ENCODE measurements around the gene DENND1A.
"Not testable (repeated sequence)": the region's sequence is repeated elsewhere in the genome, so short reads cannot be mapped to it uniquely, and the experiment has no call there.

Gene DENND1A

DNA sequence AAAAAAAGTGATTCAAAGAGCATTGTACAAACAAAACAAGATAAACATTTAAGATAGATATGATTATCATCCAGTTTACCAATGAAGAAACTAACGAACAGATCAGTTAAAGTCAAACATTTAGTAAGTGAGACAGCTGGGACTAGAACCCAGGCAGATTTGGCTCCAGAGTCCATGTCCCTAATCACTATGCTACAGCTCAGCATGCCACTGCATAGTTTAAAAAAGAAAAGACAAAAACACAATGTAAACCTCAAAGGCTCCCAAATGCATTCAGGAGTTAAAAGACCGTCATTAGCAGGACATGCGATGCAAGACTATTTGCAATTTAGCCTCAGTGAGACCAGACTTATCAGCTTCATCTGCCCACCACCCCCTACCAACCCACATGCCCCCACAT, 36.8 kb downstream of the DENND1A start:
- TF ChIP-seq, protein P1, sequence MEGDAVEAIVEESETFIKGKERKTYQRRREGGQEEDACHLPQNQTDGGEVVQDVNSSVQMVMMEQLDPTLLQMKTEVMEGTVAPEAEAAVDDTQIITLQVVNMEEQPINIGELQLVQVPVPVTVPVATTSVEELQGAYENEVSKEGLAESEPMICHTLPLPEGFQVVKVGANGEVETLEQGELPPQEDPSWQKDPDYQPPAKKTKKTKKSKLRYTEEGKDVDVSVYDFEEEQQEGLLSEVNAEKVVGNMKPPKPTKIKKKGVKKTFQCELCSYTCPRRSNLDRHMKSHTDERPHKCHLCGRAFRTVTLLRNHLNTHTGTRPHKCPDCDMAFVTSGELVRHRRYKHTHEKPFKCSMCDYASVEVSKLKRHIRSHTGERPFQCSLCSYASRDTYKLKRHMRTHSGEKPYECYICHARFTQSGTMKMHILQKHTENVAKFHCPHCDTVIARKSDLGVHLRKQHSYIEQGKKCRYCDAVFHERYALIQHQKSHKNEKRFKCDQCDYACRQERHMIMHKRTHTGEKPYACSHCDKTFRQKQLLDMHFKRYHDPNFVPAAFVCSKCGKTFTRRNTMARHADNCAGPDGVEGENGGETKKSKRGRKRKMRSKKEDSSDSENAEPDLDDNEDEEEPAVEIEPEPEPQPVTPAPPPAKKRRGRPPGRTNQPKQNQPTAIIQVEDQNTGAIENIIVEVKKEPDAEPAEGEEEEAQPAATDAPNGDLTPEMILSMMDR (IDR thresholded peaks at IDR 0.05): no peak
- Histone ChIP-seq H3K27ac (no peak overlapping the region), H3K9me3 (no peaks in the 10 kb centered on the region), H3K4me3 (no peak overlapping the region), H3K27me3 (no peaks in the 10 kb centered on the region), H3K36me3 (no peaks in the 10 kb centered on the region), H3K4me1 (no peaks in the 10 kb centered on the region)
- intact Hi-C loops (cut with DNase I; ENCODE audit: low total_unique reads): no loop called here
- DNase-seq: no peak

DNA sequence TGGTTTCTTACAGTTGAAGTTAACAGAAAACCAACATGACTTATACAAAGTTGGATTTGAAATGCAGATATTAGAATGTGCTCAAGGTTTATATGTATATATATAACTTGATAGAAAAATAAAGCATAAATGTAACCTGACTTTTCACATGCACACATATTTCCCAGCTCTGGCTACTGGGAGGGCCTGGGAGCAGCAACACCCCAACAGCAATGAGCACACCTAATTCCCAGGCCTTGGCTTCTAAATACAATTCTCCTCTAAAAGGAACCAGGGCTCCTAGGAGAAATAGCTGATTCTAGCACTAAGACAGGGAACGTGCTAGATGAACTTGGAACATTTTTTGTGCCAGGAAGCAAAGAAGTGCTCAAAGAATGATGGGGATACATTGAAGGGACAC, 42.1 kb downstream of the DENND1A start:
- no peaks in the 10 kb centered on the region for H3K27me3 ChIP-seq
- H3K9me3 ChIP-seq: no peaks in the 10 kb centered on the region
- TF ChIP-seq, protein P1 (IDR thresholded peaks at IDR 0.05): no peak
- H3K4me3 ChIP-seq: no peak overlapping the region
- H3K27ac ChIP-seq: no peak overlapping the region
- intact Hi-C loops (cut with DNase I; ENCODE audit: low total_unique reads): no loop called here
- DNase-seq: no peak
- H3K4me1 ChIP-seq: no peaks in the 10 kb centered on the region
- no peaks in the 10 kb centered on the region for H3K36me3 ChIP-seq

DNA sequence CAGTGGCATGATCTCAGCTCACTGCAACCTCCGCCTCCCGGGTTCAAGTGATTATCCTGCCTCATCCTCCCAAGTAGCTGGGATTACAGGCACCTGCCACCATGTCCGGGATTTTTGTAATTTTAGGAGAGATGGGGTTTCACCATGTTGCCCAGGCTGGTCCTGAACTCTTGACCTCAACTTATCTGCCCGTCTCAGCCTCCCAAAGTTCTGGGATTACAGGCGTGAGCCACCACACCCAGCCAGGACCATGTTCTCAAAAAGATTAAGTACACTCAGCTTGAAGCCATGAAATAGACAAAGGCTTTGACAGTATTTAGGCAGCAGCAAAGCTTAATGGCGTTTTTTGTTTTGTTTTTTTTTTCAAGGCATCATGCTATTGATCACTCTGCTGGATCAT, 44.1 kb downstream of the DENND1A start:
- H3K9me3 ChIP-seq: not testable (repeated sequence)

DNA sequence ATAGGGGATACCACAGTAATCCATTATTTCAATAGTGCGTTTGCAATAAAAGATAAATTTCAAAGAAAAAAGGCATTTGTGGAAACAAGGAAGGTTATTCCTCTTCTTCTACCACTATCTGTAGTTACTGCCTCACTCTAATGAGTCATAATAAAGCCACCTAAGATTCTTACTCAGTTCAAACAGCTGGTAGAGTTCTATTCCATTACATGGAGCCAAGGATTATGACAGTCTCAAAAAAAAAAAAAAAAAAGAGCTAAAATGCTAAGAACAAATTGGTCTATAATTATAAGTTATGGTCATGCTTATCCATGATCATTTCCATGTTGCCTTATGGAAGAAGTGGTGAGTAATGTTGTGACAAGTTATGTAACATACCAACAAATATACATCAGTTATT, 46.3 kb downstream of the DENND1A start:
- no peak for DNase-seq
- TF ChIP-seq, protein P1 (IDR thresholded peaks at IDR 0.05): no peak
- no peaks in the 10 kb centered on the region for H3K36me3 ChIP-seq
- H3K9me3 ChIP-seq: no peaks in the 10 kb centered on the region
- H3K27me3 ChIP-seq: no peaks in the 10 kb centered on the region
- intact Hi-C loops (cut with DNase I; ENCODE audit: low total_unique reads): no loop called here
- no peak overlapping the region for H3K4me3 ChIP-seq
- H3K27ac ChIP-seq: no peak overlapping the region
- H3K4me1 ChIP-seq: no peaks in the 10 kb centered on the region

More for the DNA sequence above, 44.1 kb downstream of the DENND1A start:
- H3K4me1 ChIP-seq; H3K27me3 ChIP-seq; DNase-seq; intact Hi-C loops (cut with DNase I; ENCODE audit: low total_unique reads); H3K36me3 ChIP-seq; H3K27ac ChIP-seq; H3K4me3 ChIP-seq: not testable (repeated sequence)

DNA sequence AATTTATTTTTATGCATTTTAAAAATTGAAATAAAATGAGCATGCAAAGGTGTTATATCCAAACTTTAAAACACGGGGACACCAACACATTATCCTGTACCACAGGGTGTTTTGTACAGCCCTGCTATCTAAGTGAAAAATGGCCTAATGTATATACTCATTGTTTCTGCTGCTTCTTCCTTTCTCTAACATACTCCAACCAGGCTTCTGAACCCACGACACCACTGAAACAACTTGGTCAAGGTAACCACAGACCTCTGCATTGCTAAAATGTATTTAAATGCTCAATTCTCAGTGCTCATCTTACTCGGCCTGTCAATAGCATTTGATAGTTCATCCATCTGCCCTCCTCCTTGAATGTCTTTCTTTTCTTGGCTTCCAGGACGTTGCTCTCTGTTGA, 48.3 kb downstream of the DENND1A start:
- TF ChIP-seq, protein P1 (IDR thresholded peaks at IDR 0.05): no peak
- no peaks in the 10 kb centered on the region for H3K27me3 ChIP-seq
- no peaks in the 10 kb centered on the region for H3K4me1 ChIP-seq
- intact Hi-C loops (cut with DNase I; ENCODE audit: low total_unique reads): no loop called here
- no peak overlapping the region for H3K4me3 ChIP-seq
- no peak for DNase-seq
- H3K9me3 ChIP-seq: no peaks in the 10 kb centered on the region
- H3K36me3 ChIP-seq: peaks cover 12 to 19% (median 14%) of the 10 kb centered on the region in 3 donors
- no peak overlapping the region for H3K27ac ChIP-seq

DNA sequence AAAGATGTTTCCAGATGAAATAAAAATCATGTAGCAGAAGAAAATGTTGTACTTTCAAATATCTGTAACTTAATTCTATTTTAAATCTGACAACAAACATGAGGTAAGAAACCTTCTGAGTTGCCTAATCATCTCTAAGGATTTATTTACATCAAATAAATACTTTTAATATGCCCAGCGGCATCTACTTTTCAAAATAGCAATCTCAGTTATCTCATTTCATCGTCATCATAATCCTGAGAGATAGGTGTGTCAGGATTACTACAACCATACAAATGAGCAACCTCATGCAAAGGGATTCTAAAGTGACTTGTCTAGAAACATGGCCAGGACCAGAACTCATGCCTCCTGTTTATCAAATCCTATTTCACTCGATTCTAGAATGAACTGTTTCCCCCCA, 49.5 kb downstream of the DENND1A start:
- H3K9me3 ChIP-seq: no peaks in the 10 kb centered on the region
- peaks cover 18 to 29% (median 24%) of the 10 kb centered on the region in 3 donors for H3K36me3 ChIP-seq
- H3K4me1 ChIP-seq: no peaks in the 10 kb centered on the region
- H3K4me3 ChIP-seq: no peak overlapping the region
- intact Hi-C loops (cut with DNase I; ENCODE audit: low total_unique reads): no loop called here
- H3K27me3 ChIP-seq: no peaks in the 10 kb centered on the region
- no peak for DNase-seq
- H3K27ac ChIP-seq: no peak overlapping the region
- TF ChIP-seq, protein P1 (IDR thresholded peaks at IDR 0.05): no peak

All from tibial artery (tissue), 4 donors.